HPDE6-E6E7 (cell line): ENCODE results near the gene INPP5A.

ENCODE experiments used
- DNase-seq: peaks from one replicate; pipeline ENCODE4 v3.0.0; 2011; ENCODE audit warnings: missing footprints; ENCODE audit errors: extremely low spot score

INPP5A gene

GRCh38 chr10:132722394-132723329 is 185.1 kb downstream of the INPP5A start:
- DNase-seq = no peak

- no peak for DNase-seq
These were observed 185.9 kb downstream of the INPP5A start for GRCh38 chr10:132723330-132723970.

GRCh38 chr10:132724446-132724845 is 186.9 kb downstream of the INPP5A start:
- no peak for DNase-seq

GRCh38 chr10:132725202-132725601 is 187.6 kb downstream of the INPP5A start:
- no peak for DNase-seq

- DNase-seq = no peak
These were observed 188.6 kb downstream of the INPP5A start for GRCh38 chr10:132726194-132726593.

- no peak for DNase-seq
These were observed 189.4 kb downstream of the INPP5A start for GRCh38 chr10:132726951-132727350.

- DNase-seq = no peak
These were observed 189.8 kb downstream of the INPP5A start for GRCh38 chr10:132727411-132727810.

- DNase-seq = no peak
These were observed 190.7 kb downstream of the INPP5A start for GRCh38 chr10:132728321-132728720.

- no peak for DNase-seq
These were observed 191.2 kb downstream of the INPP5A start for GRCh38 chr10:132728741-132729140.

- DNase-seq = no peak
These were observed 192.4 kb downstream of the INPP5A start for GRCh38 chr10:132729810-132730572.

- DNase-seq = no peak
These were observed 193.0 kb downstream of the INPP5A start for GRCh38 chr10:132730573-132730953.

GRCh38 chr10:132732518-132732917 is 194.9 kb downstream of the INPP5A start:
- no peak for DNase-seq

GRCh38 chr10:132733926-132734325 is 196.3 kb downstream of the INPP5A start:
- DNase-seq = no peak

- no peak for DNase-seq
These were observed 197.8 kb downstream of the INPP5A start for GRCh38 chr10:132735341-132735775.

- no peak for DNase-seq
These were observed 198.4 kb downstream of the INPP5A start for GRCh38 chr10:132735923-132736391.

GRCh38 chr10:132737390-132738048 is 199.9 kb downstream of the INPP5A start:
- DNase-seq = no peak

GRCh38 chr10:132738454-132739224 is 201.1 kb downstream of the INPP5A start:
- DNase-seq = no peak

GRCh38 chr10:132739225-132739613 is 201.6 kb downstream of the INPP5A start:
- DNase-seq = no peak

- DNase-seq = no peak
These were observed 203.0 kb downstream of the INPP5A start for GRCh38 chr10:132740588-132740987.

GRCh38 chr10:132742167-132742836 is 204.7 kb downstream of the INPP5A start:
- DNase-seq = no peak
